Prostate gland (tissue), 2 donors: ENCODE measurements around the gene CSPG4.
"Not testable (repeated sequence)": the region's sequence is repeated elsewhere in the genome, so short reads cannot be mapped to it uniquely, and the experiment has no call there.

Source experiments
- CTCF ChIP-seq, 4 experiments: fragments of 200-600 bp in 2 of 4; fragments of 450-650 bp in 2 of 4; sonication (generic) in 2 of 4; IDR thresholded peaks; 1 replicate in 3 of 4; 2 replicates in 1 of 4; pipeline ENCODE4 v1.5.1; 2016 to 2019; ENCODE audit warnings: antibody characterized with exemption in 4 of 4, mild to moderate bottlenecking in 2 of 4, moderate library complexity in 2 of 4
- POLR2A ChIP-seq: fragments of 450-650 bp; IDR thresholded peaks from one replicate; pipeline ENCODE4 v1.6.1; 2016; ENCODE audit warnings: antibody characterized with exemption, mild to moderate bottlenecking
- POLR2AphosphoS5 ChIP-seq: sonication (generic); formaldehyde crosslinking; IDR thresholded peaks from one replicate; pipeline ENCODE4 v1.6.1; 2017; ENCODE audit warnings: antibody characterized with exemption

- not testable (repeated sequence) for TF ChIP-seq CTCF (IDR thresholded peaks at IDR 0.05); POLR2A; POLR2AphosphoS5
Observed at GRCh38 chr15:75699517-75699916, 13.1 kb downstream of the CSPG4 start.
